GM19099 (cell line): ENCODE results near the gene HSPA1L.

Experiments used
- POLR2A ChIP-seq: IDR thresholded peaks from 3 replicates; pipeline ENCODE4 v1.6.1; 2011; ENCODE audit warnings: low read depth; ENCODE audit not compliant: insufficient read length; ENCODE audit errors: extremely low read depth

Gene HSPA1L

DNA sequence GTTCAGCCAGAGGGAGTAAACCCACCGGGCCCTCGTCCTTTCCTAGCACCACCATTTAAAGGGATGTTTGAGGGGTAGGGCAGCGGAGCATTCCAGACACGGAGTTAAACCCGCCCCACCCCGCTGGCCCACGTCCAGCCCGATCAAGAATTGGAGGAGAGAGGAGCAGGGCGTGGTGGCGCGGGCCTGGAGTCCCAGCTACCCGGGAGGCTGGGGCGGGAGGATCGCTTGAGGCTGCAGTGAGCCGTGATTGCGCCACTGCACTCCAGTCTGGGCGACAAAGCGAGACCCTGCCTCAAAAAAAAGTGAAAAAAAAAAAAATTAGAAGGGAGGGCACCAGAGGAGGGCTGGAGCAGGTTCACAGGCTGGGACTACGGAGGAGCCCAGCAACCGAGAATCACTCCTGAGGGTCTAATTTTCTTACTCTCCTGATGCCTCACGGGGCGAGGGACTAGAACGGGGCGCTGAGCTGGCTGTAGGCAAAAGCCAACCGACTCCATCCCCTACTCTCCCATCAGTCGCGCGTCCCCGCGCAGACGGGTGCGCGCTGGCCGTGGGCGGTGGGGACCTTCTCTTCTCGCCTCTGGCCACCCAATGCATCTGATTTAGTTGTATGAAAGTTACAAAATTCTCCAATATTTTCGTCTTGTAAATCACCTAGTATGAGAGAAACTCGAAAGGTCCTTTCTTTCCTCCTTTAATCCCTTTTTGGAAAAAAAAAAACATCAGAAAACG lies 6.4 kb upstream of the HSPA1L start:
- TF ChIP-seq POLR2A: peak; percentile 82

GRCh38 chr6:31819871-31820299 lies 4.8 kb upstream of the HSPA1L start:
- TF ChIP-seq POLR2A: no peak

DNA sequence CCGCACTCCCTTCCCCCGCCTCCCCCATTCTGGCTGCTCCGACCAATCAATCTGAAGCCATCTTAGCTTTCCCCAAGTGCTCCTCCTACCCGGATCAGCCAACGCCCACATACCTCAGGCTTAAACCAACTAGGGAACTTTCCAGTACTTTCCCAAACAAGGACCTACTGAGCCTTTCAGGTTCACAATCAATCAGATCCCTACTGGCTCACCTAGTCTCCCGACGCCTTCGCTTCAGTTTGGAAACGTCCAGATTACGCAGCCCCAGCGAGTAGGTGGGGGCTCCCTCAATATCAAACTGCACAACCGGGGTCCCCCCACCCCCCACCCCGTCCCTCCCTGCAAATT lies 432 bp downstream of the HSPA1L start:
- TF ChIP-seq POLR2A: peak; percentile 44

DNA sequence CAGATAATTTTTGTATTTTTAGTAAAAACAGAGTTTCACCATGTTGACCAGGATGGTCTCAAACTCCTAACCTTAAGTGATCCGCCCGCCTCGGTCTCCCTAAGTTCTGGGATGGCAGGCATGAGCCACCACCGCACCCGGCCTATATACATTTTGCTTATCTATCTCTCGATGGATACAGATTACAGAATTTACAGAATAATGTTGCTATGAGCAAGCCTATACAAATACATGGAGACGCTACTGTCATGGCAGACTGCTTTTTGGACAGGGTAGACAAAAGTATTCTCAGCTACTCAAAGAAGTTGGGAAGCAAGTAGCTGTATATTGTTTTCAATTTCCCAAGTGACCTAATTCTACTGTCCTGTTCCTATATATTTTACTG lies 1.6 kb downstream of the HSPA1L start:
- no peak for TF ChIP-seq POLR2A

DNA sequence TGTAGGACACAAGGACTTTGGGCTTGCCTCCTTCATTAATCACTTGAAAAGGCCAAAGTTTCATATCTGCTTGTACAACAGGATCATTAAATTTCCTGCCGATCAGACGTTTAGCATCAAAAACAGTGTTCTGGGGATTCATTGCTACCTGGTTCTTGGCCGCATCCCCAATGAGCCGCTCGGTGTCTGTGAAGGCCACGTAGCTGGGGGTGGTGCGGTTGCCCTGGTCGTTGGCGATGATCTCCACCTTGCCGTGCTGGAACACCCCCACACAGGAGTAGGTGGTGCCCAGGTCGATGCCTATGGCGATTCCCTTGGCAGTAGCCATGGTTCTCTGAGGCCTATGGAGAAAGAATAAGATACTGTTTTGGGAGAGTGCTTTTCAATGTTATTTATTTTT lies 3.4 kb downstream of the HSPA1L start:
- no peak for TF ChIP-seq POLR2A

- TF ChIP-seq POLR2A: peak; percentile 97
Observed at GRCh38 chr6:31806470-31807272, 8.4 kb downstream of the HSPA1L start, which contains the start of gene LSM2. LSM2 (minus strand) TSS chr6:31806966; CDS start chr6:31806757, 209 bp downstream.

- TF ChIP-seq POLR2A: no peak
Observed at GRCh38 chr6:31805939-31806469, 9.1 kb downstream of the HSPA1L start.

- TF ChIP-seq POLR2A: no peak
Observed at GRCh38 chr6:31799781-31800180, 15.3 kb downstream of the HSPA1L start.

GRCh38 chr6:31797588-31797987 lies 17.5 kb downstream of the HSPA1L start:
- no peak for TF ChIP-seq POLR2A

DNA sequence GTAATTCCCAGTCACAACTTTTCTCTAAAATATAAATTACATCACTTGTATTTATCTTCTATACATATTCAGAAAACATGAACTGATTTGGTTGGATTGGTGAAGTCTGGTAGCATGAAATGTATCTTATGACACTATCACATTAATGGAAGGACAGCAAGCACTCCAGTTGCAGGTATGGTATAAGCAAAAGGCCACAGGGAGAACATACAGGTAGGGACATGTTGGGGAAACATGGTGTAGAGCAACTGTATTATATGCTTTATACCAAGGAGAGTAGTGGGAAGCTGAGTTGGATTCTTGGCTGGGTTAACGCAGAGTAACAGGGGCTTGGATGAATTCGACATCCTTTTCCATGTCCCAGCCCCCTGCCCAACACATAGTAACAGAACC lies 18.1 kb downstream of the HSPA1L start:
- no peak for TF ChIP-seq POLR2A

- TF ChIP-seq POLR2A: peak; percentile 67
Observed at GRCh38 chr6:31795616-31796298, 19.3 kb downstream of the HSPA1L start, which contains the start of gene VARS1. VARS1 (minus strand) TSS chr6:31795752; CDS start chr6:31795217, 535 bp downstream.

DNA sequence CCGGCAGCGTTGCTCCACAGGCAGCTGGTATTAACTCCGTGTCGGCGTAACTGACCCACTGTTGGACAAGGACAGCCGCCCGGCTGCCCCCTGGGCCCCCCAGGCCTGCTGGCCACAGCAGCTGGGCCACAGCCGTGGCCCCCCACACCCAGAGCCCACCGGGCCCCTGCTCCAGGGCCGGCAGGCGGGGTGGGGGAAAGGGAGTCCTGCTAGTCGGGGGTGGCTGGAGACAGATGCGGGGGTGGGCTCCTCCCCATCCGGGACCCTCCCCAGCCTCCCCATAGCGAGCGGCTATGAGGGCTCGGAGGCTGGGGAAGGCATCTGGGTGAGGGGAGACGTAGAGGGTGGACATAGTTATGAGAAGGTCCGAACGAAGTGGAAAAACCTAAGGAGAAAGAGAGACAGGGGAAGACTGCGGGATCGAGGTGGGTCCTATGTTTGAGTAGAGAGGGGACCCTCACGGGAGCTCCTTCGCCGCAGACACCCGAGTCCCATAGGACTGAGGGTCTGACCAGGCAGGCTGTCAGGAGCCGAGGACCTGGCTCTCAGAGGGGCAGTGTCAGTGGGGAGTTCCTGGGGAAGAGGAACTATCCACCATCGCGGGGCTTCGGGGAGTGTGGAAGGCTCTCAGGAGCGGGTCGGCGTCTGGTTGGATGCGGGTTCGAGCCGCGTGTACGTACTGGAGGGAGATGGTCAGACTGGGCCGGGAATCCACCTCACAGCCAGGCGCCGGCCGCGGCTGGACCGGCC lies 20.0 kb downstream of the HSPA1L start:
- TF ChIP-seq POLR2A: no peak

GRCh38 chr6:31794294-31794865 lies 20.7 kb downstream of the HSPA1L start:
- no peak for TF ChIP-seq POLR2A

- TF ChIP-seq POLR2A: no peak
Observed at GRCh38 chr6:31792761-31793171, 22.3 kb downstream of the HSPA1L start.
